GM18511 (cell line): ENCODE results near the gene ATP13A4.

Source experiments
- ATAC-seq: cut with Tn5 transposase; IDR thresholded peaks from one replicate; pipeline ENCODE4 v1.9.1; 2021; ENCODE audit warnings: mild to moderate bottlenecking, moderate library complexity; ENCODE audit not compliant: unreplicated experiment

The ATP13A4 gene

DNA sequence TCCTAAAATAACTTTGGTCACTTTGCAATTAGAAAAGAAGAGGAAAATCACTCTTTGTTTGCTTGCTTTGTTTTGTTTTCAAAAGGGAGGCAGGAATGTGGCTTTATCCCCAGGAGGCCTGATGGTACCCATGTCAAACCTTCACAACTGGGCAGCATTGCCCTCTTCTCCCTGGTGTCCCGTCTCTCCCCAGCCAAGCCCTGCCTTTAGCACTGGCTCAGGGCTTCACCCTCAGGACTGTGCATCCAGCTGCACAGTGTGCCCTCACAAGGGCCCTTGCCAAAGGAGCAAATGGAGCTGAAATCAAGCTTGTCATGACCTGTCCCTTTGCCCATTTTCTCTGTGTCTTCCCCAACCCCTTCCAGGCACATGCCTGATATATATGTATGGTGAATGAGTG is 147.0 kb downstream of the ATP13A4 start:
- no peak for ATAC-seq

GRCh38 chr3:193407112-193407511 is 147.6 kb downstream of the ATP13A4 start:
- no peak for ATAC-seq

- ATAC-seq, result no peak
Observed at GRCh38 chr3:193403307-193403706, 151.4 kb downstream of the ATP13A4 start.

DNA sequence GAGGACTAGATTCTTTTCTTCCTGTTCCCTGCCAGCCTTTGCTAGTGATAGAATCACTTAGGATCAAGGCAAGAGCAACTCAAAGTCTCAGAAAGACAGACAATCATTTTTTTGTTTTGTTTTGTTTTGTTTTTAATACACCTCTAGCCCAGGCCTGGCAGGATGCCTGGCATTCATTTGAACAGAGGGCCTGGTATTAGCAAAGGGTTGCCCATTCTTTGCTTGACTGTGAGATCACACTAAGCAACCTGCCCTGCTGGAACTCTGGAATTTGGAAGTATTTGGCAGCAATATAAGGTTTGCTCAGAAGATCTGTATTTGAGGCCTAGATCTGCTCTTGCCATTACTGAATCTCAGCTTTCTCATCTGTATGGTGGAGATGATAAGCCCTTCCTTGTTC is 154.4 kb downstream of the ATP13A4 start:
- ATAC-seq, result no peak

DNA sequence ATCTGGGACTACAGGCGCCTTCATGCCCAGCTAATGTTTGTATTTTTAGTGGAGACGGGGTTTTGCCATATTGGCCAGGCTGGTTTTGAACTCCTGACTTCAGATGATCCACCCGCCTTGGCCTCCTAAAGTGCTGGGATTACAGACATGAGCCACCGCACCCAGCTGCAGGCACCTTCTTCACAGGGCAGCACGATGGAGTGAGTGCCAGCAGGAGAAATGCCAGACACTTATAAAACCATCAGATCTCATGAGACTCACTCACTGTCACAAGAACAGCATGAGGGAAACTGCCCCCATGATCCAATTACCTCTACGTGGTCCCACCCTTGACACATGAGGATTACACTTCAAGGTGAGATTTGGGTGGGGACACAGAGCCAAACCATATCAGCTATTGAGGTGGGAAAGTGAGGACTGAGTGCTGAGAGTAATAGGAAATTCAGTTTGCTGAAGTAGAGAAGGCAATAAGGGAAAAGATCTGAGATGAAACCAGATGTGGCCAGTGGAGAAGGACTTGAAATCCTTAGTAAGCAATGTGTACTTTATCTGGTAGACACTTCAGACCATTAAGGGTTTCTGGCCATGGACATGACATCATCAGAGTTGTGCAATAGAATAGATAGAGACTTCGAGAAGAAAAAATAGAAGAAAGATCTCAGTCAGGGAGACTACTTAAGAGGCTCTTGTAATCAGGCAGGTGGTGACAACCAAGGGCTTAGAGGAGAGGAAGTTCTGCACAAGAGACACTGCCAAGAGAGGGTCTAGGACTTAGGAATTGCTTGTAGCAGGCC is 158.0 kb downstream of the ATP13A4 start:
- ATAC-seq, result no peak

DNA sequence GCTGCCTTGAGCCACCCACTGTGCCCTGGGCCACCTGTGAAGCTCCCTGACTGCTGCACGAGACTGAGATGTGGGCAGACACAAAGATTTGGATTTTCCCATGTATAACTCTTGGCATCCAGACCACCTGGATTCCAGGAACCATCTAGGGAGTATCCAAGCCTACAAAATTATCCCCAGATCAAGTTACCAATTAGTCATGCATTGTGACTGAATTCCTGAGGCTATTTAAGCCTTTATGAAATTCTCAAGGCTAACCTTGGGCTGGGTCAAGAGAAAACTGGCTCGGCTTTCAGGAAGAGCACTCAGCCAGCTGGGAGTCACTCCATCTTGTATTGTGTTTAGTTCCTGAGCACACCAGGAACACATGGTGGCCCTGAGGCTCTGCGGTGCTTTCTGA is 162.8 kb downstream of the ATP13A4 start:
- no peak for ATAC-seq

GRCh38 chr3:193389335-193389734 is 165.4 kb downstream of the ATP13A4 start:
- ATAC-seq, result no peak

- no peak for ATAC-seq
Observed at GRCh38 chr3:193388361-193388760, 166.3 kb downstream of the ATP13A4 start.

GRCh38 chr3:193387596-193387995 is 167.1 kb downstream of the ATP13A4 start:
- ATAC-seq, result no peak

GRCh38 chr3:193378706-193379105 is 176.0 kb downstream of the ATP13A4 start, which contains the start of gene ATP13A5:
TSS of gene ATP13A5 (minus strand) at chr3:193378753. CDS start at chr3:193378725, 28 bp downstream.
- ATAC-seq, result no peak

- no peak for ATAC-seq
Observed at GRCh38 chr3:193377591-193377990, 177.1 kb downstream of the ATP13A4 start.

- ATAC-seq, result no peak
Observed at GRCh38 chr3:193375614-193376013, 179.1 kb downstream of the ATP13A4 start.

DNA sequence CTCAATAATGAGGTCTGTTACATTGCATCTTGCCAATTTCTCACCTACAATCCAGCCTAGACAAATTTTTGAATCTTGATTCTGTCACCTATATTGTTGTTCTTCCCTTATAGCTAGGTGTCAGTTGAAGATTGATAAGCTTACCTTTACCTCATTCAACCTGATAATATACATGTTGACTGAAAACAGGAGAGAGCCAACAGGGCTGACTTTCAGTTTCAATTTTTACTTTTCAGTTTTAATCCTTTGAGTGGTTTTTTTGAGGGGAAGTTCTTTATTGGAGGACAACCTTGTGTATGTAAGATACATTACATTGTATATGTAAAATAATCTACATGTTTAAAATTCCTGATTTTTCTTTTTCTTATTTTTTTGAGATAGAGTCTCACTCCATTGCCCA is 181.9 kb downstream of the ATP13A4 start:
- ATAC-seq, result no peak

GRCh38 chr3:193367868-193368267 is 186.8 kb downstream of the ATP13A4 start:
- ATAC-seq, result no peak

GRCh38 chr3:193357291-193357690 is 197.4 kb downstream of the ATP13A4 start:
- no peak for ATAC-seq

DNA sequence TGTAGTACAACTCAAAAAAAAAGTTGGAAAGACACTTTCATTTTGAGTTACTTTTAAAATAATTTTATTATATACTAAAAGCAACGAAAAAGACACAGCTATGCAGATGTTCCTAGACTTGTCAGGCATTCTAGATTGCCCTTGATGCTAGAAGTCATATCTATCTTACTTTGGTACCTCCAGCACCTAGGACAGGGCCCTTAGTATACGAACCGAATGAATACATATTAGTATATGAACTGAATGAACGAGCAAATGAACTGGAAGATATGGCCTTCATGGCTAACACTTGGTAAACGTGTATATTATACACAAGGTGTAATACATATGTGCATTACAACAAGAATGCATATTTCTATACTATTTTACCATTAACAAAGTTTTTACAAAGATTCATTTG is 200.3 kb downstream of the ATP13A4 start:
- no peak for ATAC-seq
